Thoracic aorta (tissue), 2 donors: Measurements from ENCODE around the gene EXD3. TPM values are rescaled to one million over a fixed set of nuclear protein-coding genes. Genes with fewer than 3 reads are reported as not detected.

Experiments used
- ATAC-seq: fragments of 150-250 bp; one replicate; pipeline ENCODE4 v1.8.0; 2017; ENCODE audit warnings: low read depth; ENCODE audit not compliant: insufficient number of reproducible peaks, low FRiP score
- DNase-seq: peaks from one replicate; pipeline ENCODE4 v3.0.0-alpha.2; 2020; ENCODE audit warnings: low spot score
- H3K27ac ChIP-seq, 2 donors: fragments of 200-600 bp; sonication (generic); 1 replicate in 1 of 2; 2 replicates in 1 of 2; pipeline ENCODE4 v1.5.1; 2016; ENCODE audit warnings: mild to moderate bottlenecking in 2 of 2, moderate library complexity in 2 of 2
- H3K27me3 ChIP-seq: fragments of 200-600 bp; sonication (generic); replicated peaks from 2 replicates; pipeline ENCODE4 v1.6.0; 2016; ENCODE audit warnings: mild to moderate bottlenecking; ENCODE audit not compliant: insufficient read depth
- H3K36me3 ChIP-seq: fragments of 200-600 bp; sonication (generic); one replicate; pipeline ENCODE4 v1.5.1; 2016
- H3K4me1 ChIP-seq, 2 donors: fragments of 200-600 bp; sonication (generic); 1 replicate in 1 of 2; 2 replicates in 1 of 2; pipeline versions ENCODE4 v1.5.1 to v1.6.0; 2016; ENCODE audit warnings: low read depth in 2 of 2, mild to moderate bottlenecking in 1 of 2; ENCODE audit not compliant: control insufficient read depth in 1 of 2
- H3K4me3 ChIP-seq: fragments of 200-600 bp; sonication (generic); 2 replicates; pipeline ENCODE4 v1.5.1; 2016; ENCODE audit warnings: mild to moderate bottlenecking
- H3K9me3 ChIP-seq: fragments of 200-600 bp; sonication (generic); 2 replicates; pipeline ENCODE4 v1.5.1; 2016
- CTCF ChIP-seq: fragments of 200-600 bp; sonication (generic); IDR thresholded peaks from one replicate; pipeline ENCODE4 v1.5.1; 2019; ENCODE audit warnings: antibody characterized with exemption
- total RNA-seq, 2 donors: library from RNA; depleted of rRNA; stranded (reverse); fragments of >200 nt; gene quantifications; one replicate each; pipeline versions ENCODE4 v1.1.0 to v1.2.3, GENCODE V29; 2016

Gene EXD3
- total RNA-seq, 2 donors from 2014 or later: 22.7 to 29.4 TPM

GRCh38 chr9:137317718-137318511 lies 105.0 kb downstream of the EXD3 start:
- DNase-seq (no peak), ATAC-seq (no peak)
- H3K9me3 ChIP-seq: no peaks in the 10 kb centered on the region
- TF ChIP-seq CTCF: no peak
- H3K27me3 ChIP-seq: no peaks in the 10 kb centered on the region
- H3K27ac ChIP-seq: no peak overlapping the region
- H3K4me1 ChIP-seq: peaks cover 4 to 17% of the 10 kb centered on the region in 2 donors
- H3K4me3 ChIP-seq: no peak overlapping the region
- no peaks in the 10 kb centered on the region for H3K36me3 ChIP-seq

- Histone ChIP-seq H3K27ac (no peak overlapping the region), H3K4me1 (peaks cover 4 to 17% of the 10 kb centered on the region in 2 donors), H3K27me3 (no peaks in the 10 kb centered on the region), H3K36me3 (no peaks in the 10 kb centered on the region), H3K9me3 (no peaks in the 10 kb centered on the region), H3K4me3 (no peak overlapping the region)
- ATAC-seq (no peak), DNase-seq (no peak)
- no peak for TF ChIP-seq CTCF
Measured at GRCh38 chr9:137317021-137317717, 105.8 kb downstream of the EXD3 start.

- no peak for TF ChIP-seq CTCF
- Histone ChIP-seq H3K4me1 (peaks cover 4 to 17% of the 10 kb centered on the region in 2 donors), H3K27me3 (no peaks in the 10 kb centered on the region), H3K36me3 (no peaks in the 10 kb centered on the region), H3K27ac (no peak overlapping the region), H3K9me3 (no peaks in the 10 kb centered on the region), H3K4me3 (peak overlapping the region; percentile 41)
- no peak for DNase-seq
- no peak for ATAC-seq
Measured at GRCh38 chr9:137316012-137316981, 106.7 kb downstream of the EXD3 start.

GRCh38 chr9:137315581-137316011 lies 107.4 kb downstream of the EXD3 start:
- no peak for ATAC-seq
- Histone ChIP-seq H3K4me3 (peak overlapping the region; percentile 41), H3K36me3 (no peaks in the 10 kb centered on the region), H3K9me3 (no peaks in the 10 kb centered on the region), H3K27me3 (no peaks in the 10 kb centered on the region), H3K4me1 (peaks cover 4 to 17% of the 10 kb centered on the region in 2 donors), H3K27ac (no peak overlapping the region)
- TF ChIP-seq CTCF: no peak
- DNase-seq: no peak
